ENCODE measurements around the gene HOXB3.
A peak's percentile ranks its signal among the peaks of the same experiment; 100 is the strongest.

The HOXB3 gene

DNA sequence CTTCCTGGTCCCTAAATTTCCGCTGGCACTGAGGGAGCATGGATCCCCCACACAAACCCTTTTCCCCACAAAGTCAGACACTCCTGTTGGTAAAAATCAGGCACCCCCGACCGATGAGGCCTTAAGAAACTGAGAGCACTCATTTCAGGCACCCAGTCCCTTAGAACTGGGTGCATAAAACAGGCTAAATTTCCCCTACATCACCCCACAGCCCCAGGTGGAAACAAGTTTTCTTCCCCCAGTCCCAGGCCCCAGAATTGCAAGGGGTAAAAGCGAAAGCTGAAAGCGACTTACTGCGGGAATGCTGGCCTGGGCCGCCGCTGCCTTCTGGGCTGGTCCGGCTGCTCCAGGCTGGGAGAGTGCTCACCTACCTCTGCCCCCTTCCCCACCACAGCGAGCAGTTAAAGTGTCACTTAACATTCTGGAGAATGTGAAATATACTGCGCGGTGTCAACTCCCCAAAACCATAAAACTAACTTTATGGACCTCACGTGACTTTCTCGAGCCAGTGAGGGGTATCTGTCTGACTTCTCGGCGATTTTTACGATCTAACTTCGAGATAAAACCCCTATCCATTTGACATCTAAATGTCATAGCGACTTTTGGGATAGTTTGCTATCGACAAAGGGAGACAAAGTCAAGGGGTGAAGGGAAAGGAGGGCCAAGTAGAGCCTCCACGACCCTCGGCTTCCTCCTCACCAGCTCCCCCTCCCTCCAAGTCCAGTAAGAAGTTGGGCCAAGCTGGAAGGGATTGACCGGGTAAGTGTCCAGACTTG lies at the start of gene HOXB3:
Gene HOXB3, minus strand, starts transcription at position 411 of the 776 bp plus-strand sequence. CDS start 37,767 bp downstream, outside the sequence.
- ATAC-seq (ENCODE audit: low read depth): no peak
- H3K4me1 Mint-ChIP-seq: peaks cover 17% of the 10 kb centered on the region
- no peak for DNase-seq (ENCODE audit: low spot score in 2 of 2)
- H3K36me3 Mint-ChIP-seq: no peaks in the 10 kb centered on the region
- peaks cover 50% of the 10 kb centered on the region for H3K27me3 Mint-ChIP-seq
- no peak within 1 kb of the TSS for H3K27ac Mint-ChIP-seq
- H3K4me3 Mint-ChIP-seq: no peak within 1 kb of the TSS
- no peaks in the 10 kb centered on the region for H3K9me3 Mint-ChIP-seq

GRCh38 chr17:48639136-48639535 lies 49.1 kb upstream of the HOXB3 start:
- Mint-ChIP-seq H3K27me3 (peaks cover 26% of the 10 kb centered on the region), H3K27ac (no peak overlapping the region), H3K4me3 (no peak overlapping the region), H3K36me3 (no peaks in the 10 kb centered on the region), H3K9me3 (no peaks in the 10 kb centered on the region), H3K4me1 (peaks cover 8% of the 10 kb centered on the region)
- no peak for ATAC-seq (ENCODE audit: low read depth)
- no peak for DNase-seq (ENCODE audit: low spot score in 2 of 2)

GRCh38 chr17:48637323-48638260 lies 47.6 kb upstream of the HOXB3 start:
- H3K4me3 Mint-ChIP-seq: no peak overlapping the region

GRCh38 chr17:48636177-48637018 lies 46.4 kb upstream of the HOXB3 start:
- Mint-ChIP-seq H3K9me3 (no peaks in the 10 kb centered on the region), H3K4me1 (peaks cover 5% of the 10 kb centered on the region), H3K27ac (peak overlapping the region; percentile 42), H3K27me3 (peaks cover 29% of the 10 kb centered on the region), H3K36me3 (no peaks in the 10 kb centered on the region), H3K4me3 (no peak overlapping the region)
- DNase-seq (ENCODE audit: low spot score in 2 of 2) (no peak), ATAC-seq (ENCODE audit: low read depth) (peak; percentile 34)

More at GRCh38 chr17:48637323-48638260, 47.6 kb upstream of the HOXB3 start:
- Mint-ChIP-seq H3K9me3 (no peaks in the 10 kb centered on the region), H3K36me3 (no peaks in the 10 kb centered on the region), H3K4me1 (peaks cover 8% of the 10 kb centered on the region), H3K27me3 (peaks cover 28% of the 10 kb centered on the region), H3K27ac (no peak overlapping the region)
- DNase-seq (ENCODE audit: low spot score in 2 of 2) (no peak), ATAC-seq (ENCODE audit: low read depth) (no peak)

DNA sequence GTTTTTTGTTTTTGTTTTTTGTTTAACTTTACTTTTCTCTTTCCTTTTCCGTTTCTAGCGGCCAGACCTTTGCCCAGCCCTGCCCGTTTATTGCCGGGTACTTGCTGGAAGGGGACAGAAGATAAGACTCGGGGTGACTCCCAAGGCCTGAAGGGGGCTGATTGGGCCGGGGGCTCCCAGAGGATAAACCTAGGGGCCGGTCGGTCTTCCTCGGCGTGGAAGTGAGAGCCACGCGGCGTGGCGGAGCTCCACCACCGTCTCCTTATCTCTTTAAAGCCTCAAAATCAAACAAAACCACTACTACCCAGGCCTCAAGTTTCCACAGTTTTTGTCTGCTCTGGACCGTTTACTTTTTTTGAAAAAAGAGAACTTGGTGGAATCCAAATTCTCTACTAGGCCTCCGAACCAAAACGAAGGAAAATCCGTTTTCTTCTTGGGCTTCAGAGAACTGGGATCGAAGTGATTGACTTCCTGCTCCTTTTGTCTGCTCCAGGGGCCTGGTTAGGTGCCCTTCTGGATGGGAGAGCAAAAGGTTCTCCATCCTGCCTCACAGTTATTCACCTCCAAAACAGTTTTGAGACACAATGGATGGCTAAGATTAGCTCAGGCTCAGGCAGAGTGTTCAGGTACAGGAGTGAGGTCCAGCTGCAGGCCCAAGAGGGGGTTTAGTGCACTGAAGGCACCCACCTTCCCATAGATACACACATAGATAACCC lies 44.6 kb upstream of the HOXB3 start:
- H3K4me1 Mint-ChIP-seq: peaks cover 3% of the 10 kb centered on the region
- no peak for DNase-seq (ENCODE audit: low spot score in 2 of 2)
- no peaks in the 10 kb centered on the region for H3K9me3 Mint-ChIP-seq
- no peak overlapping the region for H3K4me3 Mint-ChIP-seq
- ATAC-seq (ENCODE audit: low read depth): no peak
- H3K36me3 Mint-ChIP-seq: no peaks in the 10 kb centered on the region
- H3K27ac Mint-ChIP-seq: no peak overlapping the region
- peaks cover 36% of the 10 kb centered on the region for H3K27me3 Mint-ChIP-seq

DNA sequence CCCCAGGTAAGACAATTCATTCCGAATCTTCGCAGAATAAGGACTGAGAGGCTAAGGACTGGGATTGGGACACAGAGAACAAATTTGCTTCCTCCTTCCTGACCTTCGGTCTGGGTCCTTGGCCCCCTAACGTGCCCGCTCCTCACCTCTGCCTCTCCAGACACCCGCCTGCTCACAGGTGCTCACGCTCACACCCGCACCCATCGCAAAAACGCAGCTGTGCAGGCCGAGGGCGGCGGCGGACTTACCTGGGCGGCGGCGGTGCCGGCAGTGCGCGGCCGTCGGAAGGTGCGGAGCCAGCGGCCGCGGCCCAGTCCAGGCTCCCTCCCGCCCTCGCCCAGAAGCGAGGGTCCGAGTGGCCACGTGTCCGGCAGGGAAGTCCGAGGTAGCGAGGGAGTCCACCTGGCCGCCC lies 43.2 kb upstream of the HOXB3 start:
- DNase-seq (ENCODE audit: low spot score in 2 of 2) (no peak), ATAC-seq (ENCODE audit: low read depth) (no peak)
- Mint-ChIP-seq H3K27me3 (peaks cover 39% of the 10 kb centered on the region), H3K4me1 (peaks cover 3% of the 10 kb centered on the region), H3K36me3 (no peaks in the 10 kb centered on the region), H3K4me3 (no peak overlapping the region), H3K9me3 (no peaks in the 10 kb centered on the region), H3K27ac (no peak overlapping the region)

DNA sequence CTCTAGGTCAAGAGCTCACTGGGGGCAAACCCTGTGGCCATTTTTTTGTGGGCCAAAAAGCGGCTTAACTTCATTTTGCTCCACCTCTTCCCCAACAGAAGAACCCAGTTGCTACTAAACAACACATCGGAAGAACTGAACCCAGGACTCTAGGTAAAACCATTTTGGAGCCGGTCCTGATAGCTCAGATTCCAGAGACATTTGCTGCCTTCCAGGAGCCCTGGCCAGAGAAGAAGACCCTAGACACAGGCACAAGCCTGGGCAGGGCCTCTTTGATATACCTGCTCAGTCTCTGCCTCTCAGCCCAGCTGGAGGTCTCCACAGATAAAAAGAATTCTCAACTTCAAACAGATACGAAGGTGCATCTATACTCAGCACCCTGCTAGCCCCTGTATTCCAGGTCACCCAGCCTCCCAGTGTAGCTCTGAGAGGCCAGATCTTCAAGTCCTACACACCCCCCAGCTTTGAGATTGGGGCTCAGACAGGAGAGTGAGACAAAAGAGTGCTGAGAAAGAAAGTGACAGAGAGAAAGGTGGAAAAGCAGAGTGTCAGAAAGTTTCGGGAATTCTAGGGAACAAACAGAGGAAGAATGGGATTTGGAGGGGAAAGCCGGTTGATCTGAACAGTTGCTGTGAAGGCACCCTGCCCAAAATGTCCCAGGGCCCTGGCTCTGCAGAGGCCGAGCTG lies 42.7 kb upstream of the HOXB3 start:
- H3K9me3 Mint-ChIP-seq: no peaks in the 10 kb centered on the region
- no peak for DNase-seq (ENCODE audit: low spot score in 2 of 2)
- H3K27me3 Mint-ChIP-seq: peaks cover 39% of the 10 kb centered on the region
- no peak overlapping the region for H3K4me3 Mint-ChIP-seq
- H3K27ac Mint-ChIP-seq: no peak overlapping the region
- no peaks in the 10 kb centered on the region for H3K36me3 Mint-ChIP-seq
- H3K4me1 Mint-ChIP-seq: peaks cover 3% of the 10 kb centered on the region
- no peak for ATAC-seq (ENCODE audit: low read depth)

- H3K27me3 Mint-ChIP-seq: peaks cover 35% of the 10 kb centered on the region
- peaks cover 3% of the 10 kb centered on the region for H3K4me1 Mint-ChIP-seq
- DNase-seq (ENCODE audit: low spot score in 2 of 2) (no peak), ATAC-seq (ENCODE audit: low read depth) (no peak)
- no peak overlapping the region for H3K4me3 Mint-ChIP-seq
- H3K27ac Mint-ChIP-seq: no peak overlapping the region
- no peaks in the 10 kb centered on the region for H3K9me3 Mint-ChIP-seq
- no peaks in the 10 kb centered on the region for H3K36me3 Mint-ChIP-seq
These were observed 41.9 kb upstream of the HOXB3 start for GRCh38 chr17:48631693-48632578.

DNA sequence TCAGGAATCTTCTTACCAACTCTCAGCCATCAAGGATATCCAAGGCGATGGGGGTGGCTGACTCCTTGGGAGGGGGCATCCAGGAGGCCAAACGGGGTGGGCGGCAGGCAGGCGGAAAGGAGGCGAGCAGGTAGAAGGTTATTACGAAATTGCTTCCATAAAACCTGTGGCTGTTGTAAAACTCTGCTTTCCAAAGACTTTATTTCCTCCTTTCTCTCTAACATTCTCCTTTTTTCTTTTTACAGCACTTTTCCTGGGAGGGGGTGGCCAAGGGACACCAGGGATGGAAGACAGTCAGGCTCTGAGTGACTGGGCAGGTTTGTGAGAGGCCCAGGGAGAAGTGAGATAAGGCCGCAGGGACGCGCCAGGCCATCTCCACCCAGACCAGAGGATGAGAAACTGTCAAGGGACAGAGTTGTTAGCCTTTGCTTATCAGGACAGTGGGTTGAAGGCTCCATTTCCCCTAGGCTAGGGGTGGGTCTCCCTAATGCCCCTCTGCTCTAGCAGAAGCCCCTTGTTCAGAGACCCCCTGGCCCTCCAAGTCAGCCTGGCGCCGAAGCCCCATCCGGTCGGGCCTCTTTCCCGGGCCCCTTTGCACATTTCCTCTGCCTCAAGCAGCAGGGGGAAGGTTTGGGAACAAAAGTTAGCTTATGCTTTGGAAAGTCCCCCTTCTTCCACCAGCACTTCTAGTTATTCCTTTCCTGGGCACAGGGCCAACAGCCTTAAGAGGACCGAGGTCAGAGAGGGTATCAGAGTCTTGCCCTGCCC lies 41.1 kb upstream of the HOXB3 start:
- H3K4me3 Mint-ChIP-seq: no peak overlapping the region
- H3K9me3 Mint-ChIP-seq: no peaks in the 10 kb centered on the region
- no peak overlapping the region for H3K27ac Mint-ChIP-seq
- no peaks in the 10 kb centered on the region for H3K36me3 Mint-ChIP-seq
- peaks cover 35% of the 10 kb centered on the region for H3K27me3 Mint-ChIP-seq
- ATAC-seq (ENCODE audit: low read depth): no peak
- H3K4me1 Mint-ChIP-seq: no peaks in the 10 kb centered on the region
- no peak for DNase-seq (ENCODE audit: low spot score in 2 of 2)

- Mint-ChIP-seq H3K27ac (no peak overlapping the region), H3K4me3 (no peak overlapping the region), H3K9me3 (no peaks in the 10 kb centered on the region), H3K4me1 (peaks cover 3% of the 10 kb centered on the region), H3K36me3 (no peaks in the 10 kb centered on the region), H3K27me3 (peaks cover 38% of the 10 kb centered on the region)
- DNase-seq (ENCODE audit: low spot score in 2 of 2) (no peak), ATAC-seq (ENCODE audit: low read depth) (no peak)
These were observed 40.2 kb upstream of the HOXB3 start for GRCh38 chr17:48630009-48630924.

- H3K4me3 Mint-ChIP-seq: no peak overlapping the region
- ATAC-seq (ENCODE audit: low read depth) (no peak), DNase-seq (ENCODE audit: low spot score in 2 of 2) (no peak)
- H3K27ac Mint-ChIP-seq: no peak overlapping the region
- no peaks in the 10 kb centered on the region for H3K9me3 Mint-ChIP-seq
- no peaks in the 10 kb centered on the region for H3K36me3 Mint-ChIP-seq
- H3K4me1 Mint-ChIP-seq: peaks cover 3% of the 10 kb centered on the region
- H3K27me3 Mint-ChIP-seq: peaks cover 36% of the 10 kb centered on the region
These were observed 39.3 kb upstream of the HOXB3 start for GRCh38 chr17:48629411-48629759.

All from memory B cell (primary cell).